ENCODE results near the gene RBAK. TPM values are rescaled to one million over a fixed set of nuclear protein-coding genes. Genes with fewer than 3 reads are reported as not detected.

Gene RBAK
- total and polyA plus RNA-seq, 2 of the 4 experiments (the other 2 are of a cell fraction) = 2.8 to 8.1 TPM

DNA sequence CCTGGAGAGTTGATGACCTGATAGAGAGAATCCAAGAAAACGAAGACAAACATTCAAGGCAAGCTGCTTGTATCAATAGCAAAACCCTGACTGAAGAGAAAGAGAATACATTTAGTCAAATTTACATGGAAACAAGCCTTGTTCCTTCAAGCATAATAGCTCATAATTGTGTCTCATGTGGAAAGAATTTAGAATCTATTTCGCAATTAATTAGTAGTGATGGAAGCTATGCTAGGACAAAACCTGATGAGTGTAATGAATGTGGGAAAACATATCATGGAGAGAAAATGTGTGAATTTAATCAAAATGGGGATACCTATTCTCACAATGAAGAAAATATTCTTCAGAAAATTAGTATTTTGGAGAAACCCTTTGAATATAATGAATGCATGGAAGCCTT, 18.0 kb downstream of the RBAK start:
- H2AK9ac ChIP-seq (replicated peaks; ENCODE audit: low read depth, low read length, poor library complexity) = no peak overlapping the region
- ATAC-seq (ENCODE audit: low read depth) (no peak), DNase-seq (no peak)
- no peaks in the 10 kb centered on the region; a peak in 1 of 4 replicates for H3K79me1 ChIP-seq (ENCODE audit: low read depth in 1 of 2, low read length in 2 of 2)
- no peak overlapping the region for H3K4ac ChIP-seq (ENCODE audit: low read depth, low read length)
- H3K9ac ChIP-seq (ENCODE audit: low read depth, low read length) = no peak overlapping the region
- POLR2A ChIA-PET (ENCODE audit: unreplicated experiment) = no interaction called here
- no peak overlapping the region for H3K14ac ChIP-seq (replicated peaks; ENCODE audit: low read depth, low read length)
- peaks cover 70% of the 10 kb centered on the region for H3K9me3 ChIP-seq (ENCODE audit: control insufficient read depth, insufficient read depth, low read length)
- no peak overlapping the region for H3K4me3 ChIP-seq (ENCODE audit: insufficient read depth, low read depth, low read length)
- peaks cover 55% of the 10 kb centered on the region for H3K36me3 ChIP-seq (ENCODE audit: control insufficient read depth, insufficient read depth, low read length)
- dilution Hi-C loops (cut with HindIII; ENCODE audit: low sequenced_read_pairs, unreplicated experiment) (no loop called here), intact Hi-C loops (cut with micrococcal nuclease) (no loop called here), in situ Hi-C loops (cut with MboI; ENCODE audit: low sequenced_read_pairs) (no loop called here)
- TF ChIP-seq CEBPB (IDR thresholded peaks at IDR 0.05; ENCODE audit: low read depth, low read length) (peak; percentile 85), CHD1 (IDR thresholded peaks at IDR 0.05; ENCODE audit: low read depth, low read length) (no peak)
- no peaks in the 10 kb centered on the region for H3K27me3 ChIP-seq (ENCODE audit: control insufficient read depth, insufficient read depth, low read length)
- no peak overlapping the region for H2AFZ ChIP-seq (replicated peaks; ENCODE audit: low read length, poor library complexity)
- no peak overlapping the region for H3K27ac ChIP-seq (ENCODE audit: insufficient read depth, low read length)
- H4K8ac ChIP-seq (ENCODE audit: low read depth in 2 of 2, low read length in 2 of 2) = no peak overlapping the region
- no peaks in the 10 kb centered on the region for H4K20me1 ChIP-seq (ENCODE audit: insufficient read depth, low read length)
- H3K4me1 ChIP-seq (ENCODE audit: control insufficient read depth, insufficient read depth, low read length) = no peaks in the 10 kb centered on the region
- no peak overlapping the region for H2AK5ac ChIP-seq (ENCODE audit: low read depth, low read length)
- BruUV-seq (replicated peaks) = no TSS peak
- no peak overlapping the region for H2BK5ac ChIP-seq (ENCODE audit: low read depth, low read length, poor library complexity, severe bottlenecking)
- H2BK120ac ChIP-seq (ENCODE audit: low read depth, low read length) = no peak overlapping the region
- H3K9me1 ChIP-seq (ENCODE audit: insufficient read depth, low read length) = no peaks in the 10 kb centered on the region
- H3K4me2 ChIP-seq (ENCODE audit: low read depth, low read length) = no peak overlapping the region
- no peak overlapping the region for H3K18ac ChIP-seq (ENCODE audit: low read depth, low read length)
- WGBS, 2 experiments (ENCODE audit: extremely low coverage in 2 of 2, insufficient read length in 1 of 2) = no CpG with 5 or more reads among the region's 2 CpGs
- H3K23ac ChIP-seq (ENCODE audit: low read depth, low read length) = no peak overlapping the region
- H4K5ac ChIP-seq (ENCODE audit: low read depth, low read length) = no peak overlapping the region
- no peak overlapping the region for H2BK15ac ChIP-seq (ENCODE audit: low read depth, low read length)
- CTCF ChIA-PET = interaction anchor here (0.6 kb wide), 1 partner anchor 18 kb away, joined by 4 read pairs; no protein-coding TSS in a partner anchor
- H3K56ac ChIP-seq (ENCODE audit: extremely low read depth, insufficient read depth, low read length) = no peak overlapping the region
- H2BK20ac ChIP-seq (ENCODE audit: low read depth, low read length) = no peak overlapping the region
- H4K91ac ChIP-seq (ENCODE audit: insufficient read depth, low read depth, low read length) = no peak overlapping the region

All from IMR-90 (cell line).